Loucy (cell line): Measurements from ENCODE around the gene ARID3B.

Experiments used
- EZH2phosphoT487 ChIP-seq: fragments of 200-600 bp; IDR thresholded peaks from 2 replicates; pipeline ENCODE4 v1.6.1; 2018; ENCODE audit warnings: antibody characterized with exemption, mild to moderate bottlenecking, moderate library complexity, borderline replicate concordance
- TF ChIP-seq, protein P1 (sequence below): fragments of 200-600 bp; sonication (generic); conservative IDR thresholded peaks from 2 replicates; pipeline ENCODE4 v1.5.1; 2014; ENCODE audit warnings: mild to moderate bottlenecking, antibody characterized with exemption, low read length

DNA sequence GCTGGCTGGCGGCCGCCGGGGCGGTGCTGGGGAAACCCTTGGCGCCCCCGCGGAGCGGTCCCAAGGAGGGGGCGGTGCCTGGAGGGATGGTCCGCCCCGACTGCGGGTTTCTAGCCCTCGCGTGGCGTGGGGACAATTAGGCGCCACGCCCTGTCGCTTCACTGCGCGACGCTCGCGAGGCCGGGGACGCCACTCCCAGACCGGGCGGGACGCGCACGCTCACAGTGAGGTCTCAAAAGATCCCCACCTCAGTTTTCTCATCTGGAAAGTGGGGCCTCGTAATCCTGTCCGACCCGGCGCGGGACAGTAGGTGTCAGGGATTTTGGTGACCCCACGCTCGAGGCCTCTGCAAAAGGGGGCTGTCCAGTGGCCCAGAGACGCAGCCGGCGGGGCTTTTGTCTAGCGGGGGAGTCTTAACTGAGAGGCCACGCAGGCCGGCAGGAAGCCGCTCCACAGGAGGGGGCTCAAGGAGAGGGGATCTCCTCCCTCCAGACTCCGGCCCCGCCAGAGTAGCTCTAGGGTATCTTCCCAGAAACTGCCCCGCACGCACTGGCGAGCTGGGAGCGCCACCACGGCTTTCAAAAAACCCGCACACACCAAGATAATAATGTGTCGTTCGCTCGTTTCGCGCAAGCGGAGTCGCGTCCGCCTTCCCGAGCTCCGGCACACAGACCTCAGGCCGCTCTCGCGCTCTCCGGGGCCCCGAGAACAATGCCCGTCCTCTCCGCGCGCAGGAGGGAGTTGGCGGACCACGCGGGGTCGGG is 73.9 kb downstream of the ARID3B start:
- TF ChIP-seq, protein P1, sequence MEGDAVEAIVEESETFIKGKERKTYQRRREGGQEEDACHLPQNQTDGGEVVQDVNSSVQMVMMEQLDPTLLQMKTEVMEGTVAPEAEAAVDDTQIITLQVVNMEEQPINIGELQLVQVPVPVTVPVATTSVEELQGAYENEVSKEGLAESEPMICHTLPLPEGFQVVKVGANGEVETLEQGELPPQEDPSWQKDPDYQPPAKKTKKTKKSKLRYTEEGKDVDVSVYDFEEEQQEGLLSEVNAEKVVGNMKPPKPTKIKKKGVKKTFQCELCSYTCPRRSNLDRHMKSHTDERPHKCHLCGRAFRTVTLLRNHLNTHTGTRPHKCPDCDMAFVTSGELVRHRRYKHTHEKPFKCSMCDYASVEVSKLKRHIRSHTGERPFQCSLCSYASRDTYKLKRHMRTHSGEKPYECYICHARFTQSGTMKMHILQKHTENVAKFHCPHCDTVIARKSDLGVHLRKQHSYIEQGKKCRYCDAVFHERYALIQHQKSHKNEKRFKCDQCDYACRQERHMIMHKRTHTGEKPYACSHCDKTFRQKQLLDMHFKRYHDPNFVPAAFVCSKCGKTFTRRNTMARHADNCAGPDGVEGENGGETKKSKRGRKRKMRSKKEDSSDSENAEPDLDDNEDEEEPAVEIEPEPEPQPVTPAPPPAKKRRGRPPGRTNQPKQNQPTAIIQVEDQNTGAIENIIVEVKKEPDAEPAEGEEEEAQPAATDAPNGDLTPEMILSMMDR, result no peak
- TF ChIP-seq EZH2phosphoT487, result no peak
